Stimulated activated CD8-positive, alpha-beta memory T cell treated with anti-CD3 and anti-CD28 coated beads, Interleukin-15, amount 100 ng/mL, for 48 hours (primary cell): ENCODE results near the gene ACOXL.

ENCODE experiments used
- DNase-seq, 2 donors: peaks; one replicate each; pipeline ENCODE4 v3.0.0-alpha.2; 2020; ENCODE audit warnings: low read depth in 2 of 2

ACOXL gene

GRCh38 chr2:111007757-111008688 is 275.6 kb downstream of the ACOXL start:
- DNase-seq, result no peak

GRCh38 chr2:111011218-111011617 is 278.8 kb downstream of the ACOXL start:
- no peak for DNase-seq

- DNase-seq, result no peak
Observed at GRCh38 chr2:111015283-111015995, 283.1 kb downstream of the ACOXL start.

GRCh38 chr2:111017034-111017622 is 284.8 kb downstream of the ACOXL start:
- no peak for DNase-seq

- no peak for DNase-seq
Observed at GRCh38 chr2:111017909-111018308, 285.5 kb downstream of the ACOXL start.

- no peak for DNase-seq
Observed at GRCh38 chr2:111019381-111019780, 287.0 kb downstream of the ACOXL start.

GRCh38 chr2:111022633-111023032 is 290.3 kb downstream of the ACOXL start:
- DNase-seq, result no peak

- DNase-seq, result no peak
Observed at GRCh38 chr2:111024496-111024895, 292.1 kb downstream of the ACOXL start.

GRCh38 chr2:111025288-111025687 is 292.9 kb downstream of the ACOXL start:
- no peak for DNase-seq

- no peak for DNase-seq
Observed at GRCh38 chr2:111028720-111029119, 296.3 kb downstream of the ACOXL start.

- DNase-seq, result no peak
Observed at GRCh38 chr2:111029181-111029927, 297.0 kb downstream of the ACOXL start.

GRCh38 chr2:111030260-111030891 is 298.0 kb downstream of the ACOXL start:
- DNase-seq, result no peak

- no peak for DNase-seq
Observed at GRCh38 chr2:111030945-111031344, 298.6 kb downstream of the ACOXL start.

GRCh38 chr2:111031546-111032478 is 299.4 kb downstream of the ACOXL start:
- DNase-seq, result no peak

- DNase-seq, result no peak
Observed at GRCh38 chr2:111032721-111033429, 300.5 kb downstream of the ACOXL start.

GRCh38 chr2:111034146-111034545 is 301.8 kb downstream of the ACOXL start:
- no peak for DNase-seq

- DNase-seq, result no peak
Observed at GRCh38 chr2:111034606-111035005, 302.2 kb downstream of the ACOXL start.

- DNase-seq, result no peak
Observed at GRCh38 chr2:111035830-111036441, 303.6 kb downstream of the ACOXL start.

- no peak for DNase-seq
Observed at GRCh38 chr2:111037128-111037527, 304.8 kb downstream of the ACOXL start.
